Peyer's patch (tissue), 4 donors: ENCODE data around the gene TUBG2. TPM values are rescaled to one million over a fixed set of nuclear protein-coding genes. Genes with fewer than 3 reads are reported as not detected.
"Not testable (repeated sequence)": the region's sequence is repeated elsewhere in the genome, so short reads cannot be mapped to it uniquely, and the experiment has no call there.

Experiments used
- DNase-seq, 3 donors: peaks; one replicate each; pipeline ENCODE4 v3.0.0-alpha.2; 2017 to 2019
- H3K27ac ChIP-seq, 4 donors: fragments of 200-600 bp; sonication (generic); one replicate each; pipeline ENCODE4 v1.5.1; 2016 to 2019
- H3K27me3 ChIP-seq, 2 donors: fragments of 200-600 bp; sonication (generic); one replicate each; pipeline ENCODE4 v1.5.1; 2019
- H3K36me3 ChIP-seq, 3 donors: fragments of 200-600 bp; sonication (generic); one replicate each; pipeline ENCODE4 v1.5.1; 2016 to 2019
- H3K4me1 ChIP-seq, 4 donors: fragments of 200-600 bp; sonication (generic); one replicate each; pipeline ENCODE4 v1.5.1; 2016 to 2019
- H3K4me3 ChIP-seq, 4 donors: fragments of 200-600 bp; sonication (generic); 1 replicate in 3 of 4; 2 replicates in 1 of 4; pipeline ENCODE4 v1.5.1; 2016 to 2019; ENCODE audit warnings: mild to moderate bottlenecking in 1 of 4
- H3K9me3 ChIP-seq, 4 donors: fragments of 200-600 bp; sonication (generic); one replicate each; pipeline ENCODE4 v1.5.1; 2016 to 2019; ENCODE audit warnings: mild to moderate bottlenecking in 1 of 4
- CTCF ChIP-seq, 6 experiments: fragments of 450-650 bp in 4 of 6; fragments of 200-600 bp in 2 of 6; sonication (generic) in 1 of 6; IDR thresholded peaks; one replicate each; pipeline ENCODE4 v1.5.1; 2017 to 2019; ENCODE audit warnings: antibody characterized with exemption in 6 of 6, mild to moderate bottlenecking in 3 of 6, moderate library complexity in 1 of 6
- POLR2A ChIP-seq, 2 donors: fragments of 450-650 bp; IDR thresholded peaks; one replicate each; pipeline ENCODE4 v1.5.1; 2017; ENCODE audit warnings: antibody characterized with exemption in 2 of 2, mild to moderate bottlenecking in 2 of 2, moderate library complexity in 2 of 2
- total RNA-seq, 4 donors: library from RNA; depleted of rRNA; stranded (reverse); fragments of >200 nt; gene quantifications; one replicate each; pipeline ENCODE4 v1.1.0, GENCODE V29; 2016

Gene TUBG2
- total RNA-seq, 4 donors from 2014 or later, result 5.6 to 79.2 (median 16.6) TPM

GRCh38 chr17:42618442-42619150 lies 40.5 kb upstream of the TUBG2 start:
- Histone ChIP-seq H3K27me3 (no peaks in the 10 kb centered on the region), H3K27ac (peak overlapping the region in 1 of 4 donors; percentile 2), H3K4me1 (peaks cover 0 to 13% (median 0%) of the 10 kb centered on the region in 4 donors), H3K4me3 (no peak overlapping the region), H3K36me3 (peaks cover 0 to 23% (median 0%) of the 10 kb centered on the region in 3 donors), H3K9me3 (no peaks in the 10 kb centered on the region)
- DNase-seq, result peak; percentile 37 to 73 (median 56)
- TF ChIP-seq POLR2A (IDR thresholded peaks at IDR 0.05) (no peak), CTCF (IDR thresholded peaks at IDR 0.05) (peak in 5 of 6 experiments; percentile 5 to 49 (median 36))

DNA sequence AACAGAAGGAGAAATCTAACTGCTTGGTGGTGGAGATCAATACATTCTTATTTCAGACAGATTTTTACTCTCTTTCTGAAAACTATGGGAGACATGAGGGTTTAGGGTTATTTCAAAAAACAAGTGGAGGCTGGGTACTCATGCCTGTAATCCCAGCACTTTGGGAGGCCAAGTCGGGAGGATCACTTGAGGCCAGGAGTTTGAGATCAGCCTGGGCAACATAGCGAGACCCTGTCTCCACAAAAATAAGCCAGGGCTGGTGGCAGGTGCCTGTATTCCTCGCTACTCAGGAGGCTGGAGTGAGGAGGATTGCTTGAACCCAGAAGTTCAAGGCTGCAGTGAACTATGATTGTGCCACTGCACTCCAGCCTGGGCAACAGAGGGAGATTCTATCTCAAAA lies 37.1 kb upstream of the TUBG2 start:
- H3K27ac ChIP-seq, H3K27me3 ChIP-seq, H3K9me3 ChIP-seq, H3K36me3 ChIP-seq, DNase-seq, H3K4me3 ChIP-seq: not testable (repeated sequence)
- H3K4me1 ChIP-seq, result peaks cover 0 to 13% (median 0%) of the 10 kb centered on the region in 4 donors

DNA sequence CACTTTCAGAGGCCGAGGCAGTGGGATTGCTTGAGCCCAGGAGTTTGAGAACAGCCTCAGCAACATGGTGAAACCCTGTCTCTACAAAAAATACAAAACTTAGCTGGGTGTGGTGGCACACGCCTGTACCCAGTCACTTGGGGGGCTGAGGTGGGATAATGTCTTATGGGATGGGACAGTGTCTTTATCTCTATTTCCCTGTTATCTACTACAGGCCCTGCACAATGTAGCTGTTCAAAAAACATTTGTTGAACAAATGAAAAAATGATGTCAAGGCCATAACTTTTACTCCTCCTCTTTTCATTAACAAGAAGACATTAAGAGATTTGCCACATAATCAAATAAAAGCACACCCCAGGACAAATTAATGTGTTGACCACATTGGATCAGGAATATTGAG lies 35.8 kb upstream of the TUBG2 start:
- no peak for DNase-seq
- no peak overlapping the region for H3K4me3 ChIP-seq
- H3K27ac ChIP-seq, result no peak overlapping the region
- no peaks in the 10 kb centered on the region for H3K27me3 ChIP-seq
- H3K4me1 ChIP-seq, result peaks cover 0 to 9% (median 0%) of the 10 kb centered on the region in 4 donors
- H3K36me3 ChIP-seq, result no peaks in the 10 kb centered on the region
- no peaks in the 10 kb centered on the region for H3K9me3 ChIP-seq
- TF ChIP-seq POLR2A (IDR thresholded peaks at IDR 0.05), result no peak

GRCh38 chr17:42623732-42624596 lies 35.1 kb upstream of the TUBG2 start:
- H3K9me3 ChIP-seq, result no peaks in the 10 kb centered on the region
- DNase-seq, result peak in 2 of 3 donors; percentile 61 to 82
- H3K4me3 ChIP-seq, result no peak overlapping the region
- no peaks in the 10 kb centered on the region for H3K36me3 ChIP-seq
- H3K4me1 ChIP-seq, result peaks cover 0 to 2% (median 0%) of the 10 kb centered on the region in 4 donors
- H3K27ac ChIP-seq, result peak overlapping the region in 2 of 4 donors; percentile 61 to 72
- no peaks in the 10 kb centered on the region for H3K27me3 ChIP-seq
- TF ChIP-seq POLR2A (IDR thresholded peaks at IDR 0.05) (no peak), CTCF (IDR thresholded peaks at IDR 0.05) (no peak)

DNA sequence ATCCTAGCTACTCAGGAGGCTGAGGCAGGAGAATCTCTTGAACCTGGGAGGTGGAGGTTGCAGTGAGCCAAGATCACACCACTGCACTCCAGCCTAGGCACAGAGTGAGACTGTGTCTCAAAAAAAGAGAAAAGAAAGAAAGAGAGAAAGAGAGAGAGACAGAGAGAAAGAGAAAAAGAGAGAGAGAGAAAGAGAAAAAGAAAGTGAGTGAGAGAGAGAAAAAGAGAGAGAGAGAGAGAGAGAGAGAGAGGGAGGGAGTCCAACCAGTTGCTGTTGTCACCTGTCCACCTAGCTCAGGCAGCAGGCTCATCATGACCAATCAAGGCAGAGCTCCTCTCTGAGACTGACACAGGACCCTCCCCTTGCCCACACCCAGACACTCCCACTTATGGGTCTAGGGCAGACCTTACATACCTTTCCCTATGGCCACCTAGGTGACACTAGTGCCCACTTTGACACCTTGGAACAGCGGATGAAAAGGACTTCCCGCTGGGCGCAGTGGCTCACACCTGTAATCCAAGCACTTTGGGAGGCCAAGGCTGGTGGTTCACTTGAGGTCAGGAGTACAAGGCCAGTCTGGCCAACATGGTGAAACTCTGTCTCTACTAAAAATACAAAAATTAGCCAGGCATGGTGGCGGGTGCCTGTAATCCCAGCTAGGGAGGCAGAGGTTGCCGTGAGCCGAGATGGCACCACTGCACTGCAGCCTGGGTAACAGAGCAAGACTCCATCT lies 31.9 kb upstream of the TUBG2 start:
- not testable (repeated sequence) for H3K36me3 ChIP-seq, H3K27me3 ChIP-seq, H3K9me3 ChIP-seq, H3K27ac ChIP-seq, H3K4me3 ChIP-seq, H3K4me1 ChIP-seq, DNase-seq

- no peaks in the 10 kb centered on the region for H3K4me1 ChIP-seq
- H3K36me3 ChIP-seq, result no peaks in the 10 kb centered on the region
- no peaks in the 10 kb centered on the region for H3K27me3 ChIP-seq
- no peak for DNase-seq
- H3K9me3 ChIP-seq, result no peaks in the 10 kb centered on the region
- TF ChIP-seq CTCF (IDR thresholded peaks at IDR 0.05), result no peak
- no peak for TF ChIP-seq POLR2A (IDR thresholded peaks at IDR 0.05)
- no peak overlapping the region for H3K4me3 ChIP-seq
- no peak overlapping the region for H3K27ac ChIP-seq
Observed at GRCh38 chr17:42629411-42630009, 29.6 kb upstream of the TUBG2 start.
